Measurements from ENCODE around the gene WWTR1. TPM values are rescaled to one million over a fixed set of nuclear protein-coding genes. Genes with fewer than 3 reads are reported as not detected.

Gene WWTR1
- total and polyA plus RNA-seq, 2 of the 8 experiments (the other 6 are each of a cell fraction or from before 2014, with no cell fraction given): 15.7 to 18.6 TPM

DNA sequence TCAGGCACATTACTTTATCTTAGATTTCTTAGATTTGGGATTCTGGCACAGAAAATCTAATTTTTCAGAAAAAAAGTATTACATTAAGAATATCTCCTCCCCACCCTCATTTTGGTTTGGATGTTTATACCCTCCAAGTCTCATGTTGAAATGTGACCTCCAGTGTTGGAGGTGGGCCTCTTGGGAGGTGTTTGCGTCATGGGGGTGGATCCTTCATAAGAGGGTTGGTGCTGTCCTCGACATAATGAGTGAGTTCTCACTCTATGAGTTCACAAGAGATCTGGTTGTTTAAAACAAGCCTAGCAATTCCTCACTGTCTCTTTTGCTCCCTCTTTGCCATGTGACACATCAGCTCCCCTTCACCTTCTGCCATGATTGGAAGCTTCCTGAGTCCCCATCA is 45.6 kb upstream of the WWTR1 start:
- ChIA-PET POLR2A (ENCODE audit: partially characterized antibody) (interaction anchor here (1.1 to 1.4 kb wide), 2 partner anchors 15 to 46 kb away, joined by 3 to 4 read pairs; partner anchors contain the start of gene WWTR1), CTCF (ENCODE audit: partially characterized antibody) (interaction anchor here (1.0 to 3.2 kb wide), 7 partner anchors 14 to 172 kb away, joined by 3 to 18 read pairs (median 5); no protein-coding TSS in a partner anchor)
- H2BK15ac ChIP-seq (ENCODE audit: low read length): no peak overlapping the region
- H3K4me2 ChIP-seq (ENCODE audit: insufficient read depth in 1 of 2, low read depth in 2 of 2, low read length in 2 of 2): no peak overlapping the region
- H4K20me1 ChIP-seq (replicated peaks in 1 of 2; ENCODE audit: control insufficient read depth in 1 of 2, insufficient read depth in 2 of 2, low read length in 2 of 2): no peaks in the 10 kb centered on the region
- no peak overlapping the region for H3K56ac ChIP-seq (replicated peaks; ENCODE audit: insufficient read length, low read depth, low read length)
- H2BK120ac ChIP-seq (replicated peaks; ENCODE audit: low read depth, low read length): no peak overlapping the region
- H3K79me2 ChIP-seq (ENCODE audit: control insufficient read depth in 1 of 2, insufficient read depth in 2 of 2, low read length in 2 of 2): no peaks in the 10 kb centered on the region
- no peaks in the 10 kb centered on the region for H3K23me2 ChIP-seq (ENCODE audit: low read depth, low read length)
- no peak overlapping the region for H3K23ac ChIP-seq (ENCODE audit: insufficient read length)
- H3K27me3 ChIP-seq (replicated peaks in 1 of 4; ENCODE audit: control insufficient read depth in 3 of 4, extremely low read depth in 1 of 4, insufficient read depth in 3 of 4, low read length in 3 of 4): no peaks in the 10 kb centered on the region
- H4K8ac ChIP-seq (ENCODE audit: extremely low read depth, insufficient read depth, low read length): no peak overlapping the region
- peaks cover 0 to 5% (median 2%) of the 10 kb centered on the region in 4 experiments; a peak in 3 of 7 replicates for H3K4me1 ChIP-seq (replicated peaks in 1 of 4; ENCODE audit: control insufficient read depth in 3 of 4, insufficient read depth in 4 of 4, low read length in 3 of 4)
- H3K9ac ChIP-seq (replicated peaks in 1 of 4; ENCODE audit: extremely low read depth in 1 of 4, low read depth in 3 of 4, low read length in 3 of 4): no peak overlapping the region
- FAIRE-seq (no peak), DNase-seq (ENCODE audit: low read depth in 1 of 2, low spot score in 2 of 2) (no peak)
- H2BK5ac ChIP-seq (ENCODE audit: low read depth, low read length): no peak overlapping the region
- H2AFZ ChIP-seq (ENCODE audit: low read length): no peak overlapping the region
- no peak overlapping the region for H3K18ac ChIP-seq (ENCODE audit: extremely low read depth, low read length)
- H4K91ac ChIP-seq (replicated peaks; ENCODE audit: insufficient read length, low read length): no peak overlapping the region
- H3K9me3 ChIP-seq (ENCODE audit: insufficient read depth in 2 of 2, low read depth in 1 of 2, low read length in 1 of 2): peaks cover 4 to 5% of the 10 kb centered on the region in 2 experiments
- no peak overlapping the region for H2BK12ac ChIP-seq (ENCODE audit: low read depth, low read length)
- no peak overlapping the region for H3K27ac ChIP-seq (ENCODE audit: low read depth, low read length)
- H3K14ac ChIP-seq (ENCODE audit: insufficient read length): no peak overlapping the region
- 93% methylated on average over 2 of the region's 2 CpGs; no CpG with 5 or more reads in 1 of the 2 experiments for WGBS, 2 experiments (ENCODE audit: extremely low coverage in 1 of 2, insufficient coverage in 1 of 2, insufficient read length in 1 of 2, insufficient replicate concordance in 2 of 2, low coverage in 1 of 2, low lambda C conversion rate in 2 of 2, missing lambda C conversion rate in 1 of 2)
- no peak overlapping the region for H2AK5ac ChIP-seq (ENCODE audit: low read depth, low read length)
- no peaks in the 10 kb centered on the region for H3K36me3 ChIP-seq (ENCODE audit: control insufficient read depth in 2 of 4, insufficient read depth in 4 of 4, low read length in 3 of 4)
- no peak overlapping the region for H4K5ac ChIP-seq (ENCODE audit: insufficient read length, low read depth, low read length)
- H3K79me1 ChIP-seq (ENCODE audit: low read depth, low read length): no peaks in the 10 kb centered on the region
- no peak overlapping the region for H3K4ac ChIP-seq (replicated peaks; ENCODE audit: insufficient read length, low read depth, low read length)
- H3K4me3 ChIP-seq (ENCODE audit: extremely low read depth in 1 of 4, insufficient read depth in 2 of 4, low read depth in 3 of 4, low read length in 4 of 4): no peak overlapping the region
- H2BK20ac ChIP-seq (ENCODE audit: low read length): no peak overlapping the region
- TF ChIP-seq, protein P1, sequence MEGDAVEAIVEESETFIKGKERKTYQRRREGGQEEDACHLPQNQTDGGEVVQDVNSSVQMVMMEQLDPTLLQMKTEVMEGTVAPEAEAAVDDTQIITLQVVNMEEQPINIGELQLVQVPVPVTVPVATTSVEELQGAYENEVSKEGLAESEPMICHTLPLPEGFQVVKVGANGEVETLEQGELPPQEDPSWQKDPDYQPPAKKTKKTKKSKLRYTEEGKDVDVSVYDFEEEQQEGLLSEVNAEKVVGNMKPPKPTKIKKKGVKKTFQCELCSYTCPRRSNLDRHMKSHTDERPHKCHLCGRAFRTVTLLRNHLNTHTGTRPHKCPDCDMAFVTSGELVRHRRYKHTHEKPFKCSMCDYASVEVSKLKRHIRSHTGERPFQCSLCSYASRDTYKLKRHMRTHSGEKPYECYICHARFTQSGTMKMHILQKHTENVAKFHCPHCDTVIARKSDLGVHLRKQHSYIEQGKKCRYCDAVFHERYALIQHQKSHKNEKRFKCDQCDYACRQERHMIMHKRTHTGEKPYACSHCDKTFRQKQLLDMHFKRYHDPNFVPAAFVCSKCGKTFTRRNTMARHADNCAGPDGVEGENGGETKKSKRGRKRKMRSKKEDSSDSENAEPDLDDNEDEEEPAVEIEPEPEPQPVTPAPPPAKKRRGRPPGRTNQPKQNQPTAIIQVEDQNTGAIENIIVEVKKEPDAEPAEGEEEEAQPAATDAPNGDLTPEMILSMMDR (IDR thresholded peaks at IDR 0.05; ENCODE audit: control extremely low read depth in 1 of 3, insufficient read depth in 1 of 3, low read depth in 1 of 3, low read length in 3 of 3): no peak
- TF ChIP-seq CHD2 (IDR thresholded peaks at IDR 0.05; ENCODE audit: low read length) (no peak), PHF8 (conservative IDR thresholded peaks at IDR 0.05; ENCODE audit: low read depth, low read length) (no peak), EGR1 (IDR thresholded peaks at IDR 0.05; ENCODE audit: borderline replicate concordance, low read depth, low read length) (no peak), CREB1 (IDR thresholded peaks at IDR 0.05) (no peak)
